Karpas-422 (cell line): ENCODE results near the gene WDR1. TPM values are rescaled to one million over a fixed set of nuclear protein-coding genes. Genes with fewer than 3 reads are reported as not detected.

Experiments
- DNase-seq: peaks from one replicate; pipeline ENCODE4 v3.0.0-alpha.2; 2015
- H2AFZ ChIP-seq: fragments of 200-600 bp; sonication (generic); 2 replicates; pipeline ENCODE4 v1.6.1; 2014; ENCODE audit warnings: antibody characterized with exemption, low read length, mixed read lengths
- H3K27ac ChIP-seq: fragments of 200-600 bp; sonication (generic); 2 replicates; pipeline ENCODE4 v1.5.1; 2014; ENCODE audit warnings: mild to moderate bottlenecking, low read length, moderate library complexity
- H3K27me3 ChIP-seq: fragments of 200-600 bp; sonication (generic); 2 replicates; pipeline ENCODE4 v1.6.1; 2014; ENCODE audit warnings: low read length, mixed read lengths
- H3K36me3 ChIP-seq: fragments of 200-600 bp; sonication (generic); 2 replicates; pipeline ENCODE4 v1.6.1; 2014; ENCODE audit warnings: low read length, mixed read lengths; ENCODE audit not compliant: insufficient read depth
- H3K4me1 ChIP-seq: fragments of 200-600 bp; sonication (generic); 2 replicates; pipeline ENCODE4 v1.6.1; 2014; ENCODE audit warnings: mild to moderate bottlenecking, low read length, mixed read lengths
- H3K4me2 ChIP-seq: fragments of 200-600 bp; sonication (generic); 2 replicates; pipeline ENCODE4 v1.6.1; 2014; ENCODE audit warnings: low read length, low read depth, mild to moderate bottlenecking; ENCODE audit not compliant: poor library complexity, severe bottlenecking
- H3K4me3 ChIP-seq: fragments of 200-600 bp; sonication (generic); 2 replicates; pipeline ENCODE4 v1.5.1; 2014; ENCODE audit warnings: mild to moderate bottlenecking, antibody characterized with exemption, low read length, mixed read lengths
- H3K79me2 ChIP-seq: fragments of 200-600 bp; sonication (generic); 2 replicates; pipeline ENCODE4 v1.6.1; 2014; ENCODE audit warnings: mild to moderate bottlenecking, low read length, mixed read lengths
- H3K9ac ChIP-seq: fragments of 200-600 bp; sonication (generic); 2 replicates; pipeline ENCODE4 v1.6.0; 2014; ENCODE audit warnings: low read length
- H3K9me2 ChIP-seq: fragments of 200-600 bp; sonication (generic), shearing (Covaris generic); replicated peaks from 2 replicates; pipeline ENCODE4 v1.6.0; 2014; ENCODE audit warnings: mild to moderate bottlenecking, low read length, moderate library complexity; ENCODE audit not compliant: insufficient read depth
- H3K9me3 ChIP-seq: fragments of 300-700, 200-600 bp; sonication (generic); 2 replicates; pipeline ENCODE4 v1.6.1; 2014; ENCODE audit warnings: low read length, mixed read lengths
- H4K20me1 ChIP-seq: fragments of 200-600 bp; sonication (generic); 2 replicates; pipeline ENCODE4 v1.6.1; 2014; ENCODE audit warnings: mild to moderate bottlenecking, antibody characterized with exemption, low read length, low read depth; ENCODE audit not compliant: insufficient read depth
- total RNA-seq: library from RNA; depleted of rRNA; stranded (reverse); fragments of >200 nt; shearing (Covaris generic); gene quantifications from 2 replicates; pipeline ENCODE4 v1.2.3, GENCODE V29; 2014; ENCODE audit warnings: low replicate concordance

WDR1 gene
- total RNA-seq, 1 experiment from 2014 or later, result 67.5 TPM

DNA sequence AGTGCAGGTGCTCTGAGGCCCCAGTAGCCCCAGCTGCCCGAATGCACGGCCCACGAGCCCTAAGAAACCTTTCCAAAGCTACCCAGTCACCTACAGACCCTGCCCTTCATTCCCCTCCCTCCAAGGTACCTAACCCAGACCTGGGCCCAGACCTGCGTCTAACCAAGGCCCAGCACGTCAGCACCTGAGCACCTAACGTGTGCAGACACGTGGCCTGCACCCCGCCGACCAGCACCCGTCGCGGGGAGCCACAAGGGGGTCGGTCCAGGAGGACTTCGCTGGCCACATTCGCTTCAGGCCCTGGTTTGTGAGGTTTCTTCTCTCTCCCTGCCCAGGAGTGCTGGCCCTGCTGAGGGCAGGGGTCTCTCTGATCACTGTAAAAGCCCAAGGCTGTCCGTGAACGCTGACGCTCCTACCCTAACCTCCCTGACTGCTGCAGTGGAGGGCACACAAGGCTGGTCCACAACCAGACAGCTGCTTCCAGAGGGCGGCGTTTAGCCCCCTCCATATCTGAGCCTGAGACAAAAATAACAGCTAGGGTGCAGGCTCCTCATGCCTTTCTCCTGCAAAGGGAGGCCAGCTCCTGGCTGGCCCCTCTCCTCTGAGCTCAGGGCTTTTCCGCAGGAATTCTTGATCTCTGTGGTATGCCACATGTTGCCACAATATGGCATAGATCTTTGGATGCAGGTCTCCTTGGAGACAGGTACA is 31.8 kb downstream of the WDR1 start:
- no peak for DNase-seq
- no peak overlapping the region for H3K4me3 ChIP-seq
- H3K27me3 ChIP-seq, result no peaks in the 10 kb centered on the region
- H3K9me3 ChIP-seq, result no peaks in the 10 kb centered on the region
- peaks cover 7% of the 10 kb centered on the region; the same call in 1 of the 2 replicates for H4K20me1 ChIP-seq
- no peak overlapping the region for H2AFZ ChIP-seq
- peaks cover 21% of the 10 kb centered on the region for H3K36me3 ChIP-seq
- no peak overlapping the region for H3K27ac ChIP-seq
- H3K4me2 ChIP-seq, result no peak overlapping the region
- no peak overlapping the region for H3K9ac ChIP-seq
- H3K79me2 ChIP-seq, result no peaks in the 10 kb centered on the region; the same call in 1 of the 2 replicates
- H3K9me2 ChIP-seq, result no peaks in the 10 kb centered on the region
- H3K4me1 ChIP-seq, result no peaks in the 10 kb centered on the region

DNA sequence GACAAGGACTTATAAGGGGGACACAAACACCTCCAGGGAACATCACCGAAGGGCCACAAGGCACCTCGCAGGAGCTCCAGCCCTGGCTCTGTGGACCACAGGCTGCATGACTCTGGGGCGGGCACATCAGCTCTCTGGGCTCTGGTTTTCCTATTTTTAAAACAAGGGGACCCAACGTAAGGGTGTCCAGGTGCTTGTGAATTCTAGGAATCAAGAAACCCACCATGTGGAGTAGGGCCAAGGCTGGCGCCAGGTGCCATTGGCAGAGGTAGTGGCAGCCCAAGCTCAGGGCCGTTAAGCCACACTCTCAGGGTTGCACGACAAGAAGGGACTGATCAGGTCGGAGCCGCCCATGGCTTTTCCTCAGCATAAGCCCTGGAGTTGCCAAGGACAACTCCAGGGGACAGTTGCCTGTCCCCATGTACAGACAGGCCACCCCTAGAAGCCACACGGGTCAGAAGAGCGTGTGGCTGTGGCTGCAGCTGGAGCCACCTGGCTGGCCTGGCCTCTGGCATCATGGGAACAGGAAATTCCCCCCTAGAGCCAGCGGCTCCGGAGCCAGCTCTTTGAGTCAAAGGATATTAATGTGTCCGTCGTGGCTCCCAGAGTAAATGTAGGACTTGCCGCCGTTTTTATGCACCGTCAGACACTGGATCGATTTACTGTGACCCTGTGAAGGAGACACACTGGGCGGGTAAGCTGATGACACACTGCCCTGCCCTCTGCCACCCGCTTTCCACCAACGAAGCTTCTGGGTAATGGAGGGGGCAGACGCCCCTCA is 32.5 kb downstream of the WDR1 start:
- H3K4me2 ChIP-seq, result no peak overlapping the region
- no peaks in the 10 kb centered on the region for H3K27me3 ChIP-seq
- H3K4me3 ChIP-seq, result no peak overlapping the region
- peaks cover 21% of the 10 kb centered on the region for H3K36me3 ChIP-seq
- no peaks in the 10 kb centered on the region for H3K4me1 ChIP-seq
- H3K27ac ChIP-seq, result no peak overlapping the region
- H4K20me1 ChIP-seq, result no peaks in the 10 kb centered on the region
- H3K79me2 ChIP-seq, result no peaks in the 10 kb centered on the region
- H2AFZ ChIP-seq, result no peak overlapping the region
- DNase-seq, result no peak
- no peaks in the 10 kb centered on the region for H3K9me2 ChIP-seq
- no peak overlapping the region for H3K9ac ChIP-seq
- no peaks in the 10 kb centered on the region for H3K9me3 ChIP-seq

DNA sequence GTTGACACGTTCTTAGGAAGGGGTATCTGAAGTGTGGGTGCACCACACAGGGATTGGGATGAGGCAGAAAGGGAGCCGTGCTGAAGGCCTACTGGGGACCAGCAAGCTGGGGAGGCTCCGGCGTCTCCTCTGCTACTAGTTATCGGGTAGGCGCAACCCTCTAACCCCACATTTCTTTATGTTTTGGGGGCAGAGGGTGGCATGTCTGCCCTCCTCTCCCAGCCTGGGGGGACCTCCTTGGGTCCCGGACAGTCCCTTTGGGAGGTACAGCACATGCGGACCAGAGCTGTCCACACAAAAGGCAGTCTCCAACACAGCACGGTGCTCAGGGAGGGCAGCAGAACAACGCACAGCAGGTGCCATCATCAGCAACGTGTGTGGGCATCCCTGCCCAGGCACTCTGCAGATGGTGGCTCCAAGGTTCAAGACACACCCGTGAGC is 33.2 kb downstream of the WDR1 start:
- Histone ChIP-seq H3K9me2 (no peaks in the 10 kb centered on the region), H3K4me2 (no peak overlapping the region), H2AFZ (no peak overlapping the region), H3K27ac (no peak overlapping the region), H3K4me1 (no peaks in the 10 kb centered on the region), H3K9me3 (no peaks in the 10 kb centered on the region), H3K27me3 (no peaks in the 10 kb centered on the region), H3K79me2 (no peaks in the 10 kb centered on the region), H3K9ac (no peak overlapping the region), H4K20me1 (no peaks in the 10 kb centered on the region), H3K4me3 (no peak overlapping the region), H3K36me3 (peaks cover 21% of the 10 kb centered on the region)
- DNase-seq, result no peak

DNA sequence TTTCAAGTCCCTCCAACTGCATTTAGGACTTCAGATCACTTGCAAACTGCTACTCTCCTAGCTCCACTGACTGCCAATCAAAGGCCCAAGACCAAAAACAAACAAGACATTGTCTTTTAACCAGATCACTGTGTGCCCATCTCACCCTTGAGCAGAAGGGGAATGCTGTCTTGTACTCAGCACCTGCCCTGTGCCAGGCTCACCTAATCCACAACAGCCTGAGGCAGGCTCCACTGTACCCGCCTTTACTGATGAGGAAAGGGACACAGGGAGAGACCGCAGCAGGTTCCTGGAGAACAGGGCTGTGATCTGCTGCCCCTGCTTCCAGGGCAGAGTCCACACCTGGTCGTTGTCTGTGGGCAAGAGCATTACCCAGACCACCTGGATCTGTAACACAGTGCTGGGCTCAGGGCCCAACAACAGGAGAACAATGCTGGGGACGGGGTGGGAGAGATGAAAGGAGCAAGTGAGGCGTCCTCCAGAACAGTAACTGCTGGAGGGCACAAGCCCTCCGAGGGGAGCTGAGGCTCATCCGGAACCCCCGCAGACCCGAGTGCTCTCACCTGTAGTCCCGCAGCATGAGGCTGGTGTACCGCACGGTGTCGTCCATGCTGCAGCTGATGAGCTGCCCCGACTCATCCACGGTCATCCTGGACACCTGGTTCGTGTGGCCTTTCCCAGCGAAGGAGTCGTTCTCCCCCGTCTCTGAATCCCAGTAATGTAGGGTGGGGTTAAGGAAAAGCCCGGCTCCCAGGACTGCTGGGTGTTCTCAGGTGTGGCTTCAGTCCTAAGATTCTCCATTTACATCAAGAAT is 33.9 kb downstream of the WDR1 start:
- H3K9ac ChIP-seq, result no peak overlapping the region

DNA sequence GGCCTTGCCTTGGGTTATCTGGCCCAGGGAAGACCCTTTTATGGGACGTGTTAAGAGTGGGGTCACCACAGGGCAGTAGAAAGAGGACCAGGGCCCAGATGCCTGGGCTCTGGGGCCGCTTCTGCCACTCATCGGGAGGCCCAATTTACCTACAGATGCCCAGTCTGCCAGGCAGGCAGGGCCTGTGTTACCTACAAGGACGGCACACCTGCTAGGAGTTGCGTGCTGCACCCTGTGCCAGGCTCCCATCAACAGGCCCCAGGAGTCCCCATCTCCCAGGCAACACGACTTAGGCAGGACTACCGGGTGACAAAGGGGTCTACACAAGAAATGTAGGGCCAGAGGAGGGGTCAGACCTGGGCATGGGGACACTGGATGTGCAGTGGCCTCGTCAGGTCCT is 34.6 kb downstream of the WDR1 start:
- H3K9me3 ChIP-seq, result no peaks in the 10 kb centered on the region
- no peak overlapping the region for H2AFZ ChIP-seq
- H3K79me2 ChIP-seq, result no peaks in the 10 kb centered on the region
- no peak overlapping the region for H3K4me3 ChIP-seq
- no peaks in the 10 kb centered on the region for H3K4me1 ChIP-seq
- no peak overlapping the region for H3K9ac ChIP-seq
- peaks cover 21% of the 10 kb centered on the region for H3K36me3 ChIP-seq
- DNase-seq, result no peak
- no peaks in the 10 kb centered on the region for H4K20me1 ChIP-seq
- no peak overlapping the region for H3K4me2 ChIP-seq
- H3K27me3 ChIP-seq, result no peaks in the 10 kb centered on the region
- H3K9me2 ChIP-seq, result no peaks in the 10 kb centered on the region
- H3K27ac ChIP-seq, result no peak overlapping the region

More for the DNA sequence above, 33.9 kb downstream of the WDR1 start:
- Histone ChIP-seq H3K9me3 (no peaks in the 10 kb centered on the region), H3K4me2 (no peak overlapping the region), H3K9me2 (no peaks in the 10 kb centered on the region), H3K27ac (no peak overlapping the region), H3K36me3 (peaks cover 21% of the 10 kb centered on the region), H3K4me1 (no peaks in the 10 kb centered on the region), H3K79me2 (no peaks in the 10 kb centered on the region), H3K4me3 (no peak overlapping the region), H4K20me1 (no peaks in the 10 kb centered on the region), H2AFZ (no peak overlapping the region), H3K27me3 (no peaks in the 10 kb centered on the region)
- DNase-seq, result no peak

DNA sequence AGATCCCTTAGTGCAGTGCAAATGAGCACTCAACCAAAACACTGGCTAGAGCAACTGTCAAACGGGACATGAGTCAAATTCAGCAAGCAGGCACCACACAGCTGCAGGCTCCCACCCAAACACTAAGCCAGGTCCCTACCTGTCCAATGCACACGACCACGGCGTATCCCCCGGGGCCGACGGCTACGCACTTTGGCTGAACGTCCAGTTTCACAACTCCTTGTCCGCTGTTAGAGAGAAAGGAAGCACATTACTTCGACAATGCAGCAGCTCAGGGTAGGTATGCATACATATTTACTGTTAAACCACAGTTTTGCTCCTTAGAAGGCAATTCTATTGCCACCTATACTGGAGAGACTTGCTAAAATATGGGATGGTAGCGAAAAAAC is 35.4 kb downstream of the WDR1 start:
- Histone ChIP-seq H3K36me3 (peaks cover 21% of the 10 kb centered on the region), H3K4me1 (no peaks in the 10 kb centered on the region), H3K9ac (no peak overlapping the region), H3K9me3 (no peaks in the 10 kb centered on the region), H3K79me2 (no peaks in the 10 kb centered on the region), H3K27ac (no peak overlapping the region), H4K20me1 (no peaks in the 10 kb centered on the region), H3K4me3 (no peak overlapping the region), H3K27me3 (no peaks in the 10 kb centered on the region), H3K4me2 (no peak overlapping the region), H2AFZ (no peak overlapping the region), H3K9me2 (no peaks in the 10 kb centered on the region)
- DNase-seq, result no peak

DNA sequence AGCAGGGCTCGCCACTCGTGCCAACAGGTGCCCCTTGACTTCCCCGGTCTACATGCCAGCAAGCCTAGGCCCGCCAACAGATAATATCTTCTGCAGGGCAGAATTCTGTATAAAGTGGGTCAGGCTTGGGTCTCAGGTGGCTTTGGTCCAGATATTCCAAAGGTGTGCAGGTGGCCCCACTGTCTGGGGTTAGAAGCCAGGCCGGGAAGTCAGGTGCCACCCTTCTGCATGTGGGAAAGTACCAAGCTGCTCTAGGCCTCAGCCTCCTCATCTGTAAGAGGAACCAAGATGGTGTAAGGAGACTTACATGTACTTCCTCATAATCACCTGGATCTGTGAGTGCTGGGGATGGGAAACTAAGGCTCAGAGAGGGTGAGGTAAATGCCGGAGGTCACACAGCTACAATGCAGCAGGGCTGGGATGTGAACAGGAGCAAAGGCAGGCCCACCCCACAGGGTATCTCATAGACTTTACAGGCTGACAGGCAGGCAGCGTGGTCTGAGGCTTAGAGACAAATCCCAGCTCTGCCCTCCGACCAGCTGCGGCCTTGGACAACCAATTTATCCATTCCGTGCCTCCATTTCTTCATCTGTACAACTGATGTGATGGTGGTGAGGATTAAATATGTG is 35.9 kb downstream of the WDR1 start:
- no peaks in the 10 kb centered on the region for H4K20me1 ChIP-seq
- H3K27ac ChIP-seq, result no peak overlapping the region
- no peak overlapping the region for H3K4me3 ChIP-seq
- no peaks in the 10 kb centered on the region for H3K9me3 ChIP-seq
- H2AFZ ChIP-seq, result no peak overlapping the region
- H3K79me2 ChIP-seq, result no peaks in the 10 kb centered on the region
- no peak for DNase-seq
- H3K9me2 ChIP-seq, result no peaks in the 10 kb centered on the region
- no peaks in the 10 kb centered on the region for H3K27me3 ChIP-seq
- no peak overlapping the region for H3K9ac ChIP-seq
- peaks cover 20% of the 10 kb centered on the region for H3K36me3 ChIP-seq
- H3K4me1 ChIP-seq, result no peaks in the 10 kb centered on the region
- no peak overlapping the region for H3K4me2 ChIP-seq
